Astrocyte (in vitro differentiated cells and primary cell): Measurements from ENCODE around the gene UGT1A8. TPM values are rescaled to one million over a fixed set of nuclear protein-coding genes. Genes with fewer than 3 reads are reported as not detected.

ENCODE experiments used
- DNase-seq: peaks from one replicate; pipeline ENCODE4 v3.0.0-alpha.2; 2010; ENCODE audit warnings: low read depth
- FAIRE-seq: peaks from 2 replicates; lab custom pipeline; 2011; peaks lifted over from hg19 to GRCh38; lab: Jason Lieb, UNC
- H2AFZ ChIP-seq: 2 replicates; pipeline ENCODE4 v1.6.0; 2012; ENCODE audit warnings: low read depth, low read length, inconsistent platforms
- H3K27ac ChIP-seq: 2 replicates; pipeline ENCODE4 v1.5.1; 2011; ENCODE audit warnings: low read depth, low read length, inconsistent platforms
- H3K27me3 ChIP-seq: 2 replicates; pipeline ENCODE4 v1.6.0; 2011; ENCODE audit warnings: low read length, inconsistent platforms; ENCODE audit not compliant: insufficient read depth
- H3K36me3 ChIP-seq: 2 replicates; pipeline ENCODE4 v1.5.1; 2011; ENCODE audit warnings: low read length, inconsistent platforms; ENCODE audit not compliant: insufficient read depth
- H3K4me1 ChIP-seq: 2 replicates; pipeline ENCODE4 v1.5.1; 2011; ENCODE audit warnings: low read length, inconsistent platforms; ENCODE audit not compliant: insufficient read depth
- H3K4me2 ChIP-seq: 2 replicates; pipeline ENCODE4 v1.6.0; 2012; ENCODE audit warnings: low read length, inconsistent platforms
- H3K4me3 ChIP-seq: 2 replicates; pipeline ENCODE4 v1.5.1; 2011; ENCODE audit warnings: low read depth, mild to moderate bottlenecking, low read length, inconsistent platforms; ENCODE audit not compliant: insufficient read depth
- H3K79me2 ChIP-seq: 2 replicates; pipeline ENCODE4 v1.6.0; 2012; ENCODE audit warnings: mild to moderate bottlenecking, low read length, inconsistent platforms; ENCODE audit not compliant: insufficient read depth
- H3K9ac ChIP-seq: 2 replicates; pipeline ENCODE4 v1.6.0; 2012; ENCODE audit warnings: mild to moderate bottlenecking, low read length, inconsistent platforms
- H3K9me3 ChIP-seq: 2 replicates; pipeline ENCODE4 v1.5.1; 2012; ENCODE audit warnings: low read depth, mild to moderate bottlenecking, low read length, inconsistent platforms; ENCODE audit not compliant: insufficient read depth
- H4K20me1 ChIP-seq: 2 replicates; pipeline ENCODE4 v1.6.0; 2012; ENCODE audit warnings: low read length, inconsistent platforms; ENCODE audit not compliant: insufficient read depth
- H3K27ac Mint-ChIP-seq: one replicate; pipeline ENCODE4 v1.8.0; 2021; ENCODE audit warnings: mild to moderate bottlenecking, mixed read lengths; ENCODE audit not compliant: unreplicated experiment
- H3K27me3 Mint-ChIP-seq: one replicate; pipeline ENCODE4 v1.8.0; 2021; ENCODE audit warnings: low read depth, mixed read lengths; ENCODE audit not compliant: unreplicated experiment
- H3K36me3 Mint-ChIP-seq: one replicate; pipeline ENCODE4 v1.8.0; 2021; ENCODE audit warnings: low read depth, mixed read lengths; ENCODE audit not compliant: unreplicated experiment
- H3K4me1 Mint-ChIP-seq: one replicate; pipeline ENCODE4 v1.8.0; 2021; ENCODE audit warnings: low read depth, mixed read lengths; ENCODE audit not compliant: unreplicated experiment
- H3K4me3 Mint-ChIP-seq: one replicate; pipeline ENCODE4 v1.8.0; 2021; ENCODE audit warnings: mild to moderate bottlenecking, moderate library complexity, mixed read lengths; ENCODE audit not compliant: unreplicated experiment
- H3K9me3 Mint-ChIP-seq: one replicate; pipeline ENCODE4 v1.8.0; 2021; ENCODE audit warnings: mild to moderate bottlenecking, mixed read lengths; ENCODE audit not compliant: unreplicated experiment
- CTCF ChIP-seq: IDR thresholded peaks from 2 replicates; pipeline ENCODE4 v1.5.1; 2011; ENCODE audit warnings: low read depth, mild to moderate bottlenecking, inconsistent platforms, low read length, moderate library complexity; ENCODE audit not compliant: insufficient read depth
- EZH2 ChIP-seq: IDR thresholded peaks from 2 replicates; pipeline ENCODE4 v1.6.1; 2012; ENCODE audit warnings: mild to moderate bottlenecking, low read length, inconsistent platforms; ENCODE audit not compliant: insufficient read depth
- total RNA-seq: library from RNA; stranded (reverse); gene quantifications from 2 replicates; pipeline ENCODE4 v1.2.1, GENCODE V29; 2021

Gene UGT1A8
- total RNA-seq, 1 donor from 2014 or later: not detected

GRCh38 chr2:233740870-233741269 is 123.4 kb downstream of the UGT1A8 start:
- Histone ChIP-seq H3K36me3 (no peaks in the 10 kb centered on the region), H3K9me3 (no peaks in the 10 kb centered on the region), H3K27me3 (no peaks in the 10 kb centered on the region), H3K9ac (no peak overlapping the region), H3K4me3 (no peak overlapping the region), H4K20me1 (no peaks in the 10 kb centered on the region), H3K4me2 (no peak overlapping the region), H2AFZ (no peak overlapping the region), H3K4me1 (no peaks in the 10 kb centered on the region), H3K27ac (no peak overlapping the region), H3K79me2 (no peaks in the 10 kb centered on the region)
- DNase-seq (no peak), FAIRE-seq (no peak)
- peaks cover 32% of the 10 kb centered on the region for H3K27me3 Mint-ChIP-seq
- no peaks in the 10 kb centered on the region for H3K4me1 Mint-ChIP-seq
- H3K27ac Mint-ChIP-seq: no peak overlapping the region
- no peak for TF ChIP-seq EZH2
- TF ChIP-seq CTCF: no peak
- peaks cover 6% of the 10 kb centered on the region for H3K9me3 Mint-ChIP-seq
- H3K36me3 Mint-ChIP-seq: no peaks in the 10 kb centered on the region
- no peak overlapping the region for H3K4me3 Mint-ChIP-seq

GRCh38 chr2:233743464-233744259 is 126.2 kb downstream of the UGT1A8 start:
- no peaks in the 10 kb centered on the region for H3K36me3 ChIP-seq
- H3K4me1 ChIP-seq: no peaks in the 10 kb centered on the region
- FAIRE-seq: no peak

More at GRCh38 chr2:233743464-233744259, 126.2 kb downstream of the UGT1A8 start:
- Mint-ChIP-seq H3K27me3 (peaks cover 36% of the 10 kb centered on the region), H3K4me3 (no peak overlapping the region), H3K4me1 (no peaks in the 10 kb centered on the region), H3K9me3 (no peaks in the 10 kb centered on the region), H3K36me3 (no peaks in the 10 kb centered on the region), H3K27ac (no peak overlapping the region)
- Histone ChIP-seq H4K20me1 (no peaks in the 10 kb centered on the region), H3K27me3 (no peaks in the 10 kb centered on the region), H2AFZ (no peak overlapping the region), H3K9ac (no peak overlapping the region), H3K4me2 (no peak overlapping the region), H3K4me3 (no peak overlapping the region), H3K9me3 (no peaks in the 10 kb centered on the region), H3K27ac (no peak overlapping the region), H3K79me2 (no peaks in the 10 kb centered on the region)
- DNase-seq: no peak
- TF ChIP-seq EZH2: no peak
- TF ChIP-seq CTCF: no peak
